ACC112 (cell line): ENCODE measurements around the gene CYB5D1.

Experiments used
- H2AFZ ChIP-seq: fragments of 200-600 bp; sonication (generic); one replicate; pipeline ENCODE4 v1.6.0; 2017; ENCODE audit warnings: antibody characterized with exemption, low read length; ENCODE audit not compliant: unreplicated experiment
- H3K27ac ChIP-seq: fragments of 200-600 bp; sonication (generic); 2 replicates; pipeline ENCODE4 v1.5.1; 2014; ENCODE audit warnings: low read depth, mild to moderate bottlenecking, antibody characterized with exemption, low read length, moderate library complexity
- H3K27me3 ChIP-seq: fragments of 200-600 bp; sonication (generic); 2 replicates; pipeline ENCODE4 v1.6.1; 2014; ENCODE audit warnings: mild to moderate bottlenecking, antibody characterized with exemption, low read length, moderate library complexity, mixed read lengths; ENCODE audit not compliant: insufficient read depth
- H3K36me3 ChIP-seq: fragments of 200-600 bp; sonication (generic); 2 replicates; pipeline ENCODE4 v1.6.1; 2016; ENCODE audit warnings: mild to moderate bottlenecking, antibody characterized with exemption, low read length, moderate library complexity, mixed read lengths; ENCODE audit not compliant: insufficient read depth
- H3K4me1 ChIP-seq: fragments of 200-600 bp; sonication (generic); one replicate; pipeline ENCODE4 v1.6.1; 2016; ENCODE audit warnings: low read length, mixed read lengths; ENCODE audit not compliant: insufficient read depth, unreplicated experiment, control insufficient read depth
- H3K4me3 ChIP-seq: fragments of 200-600 bp; sonication (generic); 2 replicates; pipeline ENCODE4 v1.5.1; 2014; ENCODE audit warnings: mild to moderate bottlenecking, low read depth, low read length
- H3K79me2 ChIP-seq: fragments of 200-600 bp; sonication (generic); one replicate; pipeline ENCODE4 v1.6.0; 2016; ENCODE audit warnings: low read length; ENCODE audit not compliant: control insufficient read depth, unreplicated experiment, insufficient read depth

Gene CYB5D1

GRCh38 chr17:7893187-7893880 lies 35.5 kb downstream of the CYB5D1 start:
- H3K36me3 ChIP-seq: peaks cover 9% of the 10 kb centered on the region; the same call in 1 of the 2 replicates
- peaks cover 15% of the 10 kb centered on the region for H3K4me1 ChIP-seq
- no peak overlapping the region for H3K4me3 ChIP-seq
- no peaks in the 10 kb centered on the region for H3K27me3 ChIP-seq
- H3K27ac ChIP-seq: no peak overlapping the region
- peaks cover 15% of the 10 kb centered on the region for H3K79me2 ChIP-seq
- H2AFZ ChIP-seq: no peak overlapping the region

DNA sequence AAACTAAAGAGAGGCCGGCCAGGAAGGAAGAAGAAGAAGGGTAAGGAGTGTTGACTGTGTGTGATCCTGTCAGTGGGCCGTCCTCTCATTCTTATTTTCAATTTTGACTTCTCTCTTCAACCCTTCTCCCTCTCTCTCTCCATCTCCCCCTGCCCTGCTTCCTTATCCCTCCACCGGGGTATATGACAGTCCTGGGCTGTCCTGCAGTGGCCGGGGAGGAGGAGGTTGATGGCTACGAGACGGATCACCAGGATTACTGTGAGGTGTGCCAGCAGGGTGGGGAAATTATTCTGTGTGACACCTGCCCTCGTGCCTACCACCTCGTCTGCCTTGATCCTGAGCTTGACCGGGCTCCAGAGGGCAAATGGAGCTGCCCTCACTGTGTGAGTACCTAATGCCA lies 36.4 kb downstream of the CYB5D1 start:
- Histone ChIP-seq H3K79me2 (peaks cover 8% of the 10 kb centered on the region), H3K27me3 (no peaks in the 10 kb centered on the region), H3K27ac (no peak overlapping the region), H3K4me3 (no peak overlapping the region), H3K4me1 (peaks cover 7% of the 10 kb centered on the region), H3K36me3 (peaks cover 13% of the 10 kb centered on the region; the same call in 1 of the 2 replicates), H2AFZ (no peak overlapping the region)

DNA sequence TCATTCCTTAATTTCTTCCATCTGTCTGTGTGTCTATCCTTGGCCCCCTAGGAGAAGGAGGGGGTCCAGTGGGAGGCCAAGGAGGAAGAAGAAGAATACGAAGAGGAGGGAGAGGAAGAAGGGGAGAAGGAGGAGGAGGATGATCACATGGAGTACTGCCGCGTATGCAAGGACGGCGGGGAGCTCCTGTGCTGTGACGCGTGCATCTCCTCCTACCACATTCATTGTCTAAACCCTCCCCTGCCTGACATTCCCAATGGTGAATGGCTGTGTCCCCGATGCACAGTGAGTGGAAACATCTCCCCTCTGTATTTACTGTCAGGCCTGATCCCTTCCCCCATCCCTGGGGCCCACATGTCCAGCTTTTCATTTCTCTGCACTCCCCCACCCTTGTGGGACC lies 37.1 kb downstream of the CYB5D1 start:
- no peak overlapping the region for H2AFZ ChIP-seq
- peaks cover 20% of the 10 kb centered on the region; the same call in 1 of the 2 replicates for H3K36me3 ChIP-seq
- peaks cover 2% of the 10 kb centered on the region for H3K4me1 ChIP-seq
- H3K27me3 ChIP-seq: no peaks in the 10 kb centered on the region
- peaks cover 2% of the 10 kb centered on the region for H3K79me2 ChIP-seq
- H3K27ac ChIP-seq: no peak overlapping the region
- H3K4me3 ChIP-seq: no peak overlapping the region

GRCh38 chr17:7897090-7897489 lies 39.3 kb downstream of the CYB5D1 start:
- H2AFZ ChIP-seq: no peak overlapping the region
- H3K4me1 ChIP-seq: no peaks in the 10 kb centered on the region
- no peak overlapping the region for H3K4me3 ChIP-seq
- no peaks in the 10 kb centered on the region for H3K27me3 ChIP-seq
- no peak overlapping the region for H3K27ac ChIP-seq
- H3K79me2 ChIP-seq: no peaks in the 10 kb centered on the region
- H3K36me3 ChIP-seq: peaks cover 23% of the 10 kb centered on the region; the same call in 1 of the 2 replicates

DNA sequence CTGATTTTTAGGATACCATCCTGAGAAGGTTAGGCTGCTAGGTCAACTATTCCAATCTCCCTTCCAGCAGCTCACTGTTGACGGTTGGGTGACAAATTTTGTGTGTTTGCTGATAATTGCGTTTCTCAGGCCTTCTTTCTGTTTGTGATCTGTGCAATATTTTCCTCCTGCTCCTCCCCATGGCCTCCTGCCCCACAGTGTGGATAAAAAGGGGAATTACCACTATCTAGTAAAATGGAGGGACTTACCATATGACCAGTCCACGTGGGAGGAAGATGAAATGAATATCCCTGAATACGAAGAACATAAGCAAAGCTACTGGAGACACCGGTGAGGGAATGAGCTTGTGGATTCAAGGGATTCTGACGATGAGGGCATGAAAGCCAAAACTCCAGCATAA lies 40.0 kb downstream of the CYB5D1 start:
- Histone ChIP-seq H2AFZ (no peak overlapping the region), H3K4me3 (no peak overlapping the region), H3K4me1 (no peaks in the 10 kb centered on the region), H3K36me3 (peaks cover 23% of the 10 kb centered on the region; the same call in 1 of the 2 replicates), H3K27ac (no peak overlapping the region), H3K79me2 (no peaks in the 10 kb centered on the region), H3K27me3 (no peaks in the 10 kb centered on the region)

DNA sequence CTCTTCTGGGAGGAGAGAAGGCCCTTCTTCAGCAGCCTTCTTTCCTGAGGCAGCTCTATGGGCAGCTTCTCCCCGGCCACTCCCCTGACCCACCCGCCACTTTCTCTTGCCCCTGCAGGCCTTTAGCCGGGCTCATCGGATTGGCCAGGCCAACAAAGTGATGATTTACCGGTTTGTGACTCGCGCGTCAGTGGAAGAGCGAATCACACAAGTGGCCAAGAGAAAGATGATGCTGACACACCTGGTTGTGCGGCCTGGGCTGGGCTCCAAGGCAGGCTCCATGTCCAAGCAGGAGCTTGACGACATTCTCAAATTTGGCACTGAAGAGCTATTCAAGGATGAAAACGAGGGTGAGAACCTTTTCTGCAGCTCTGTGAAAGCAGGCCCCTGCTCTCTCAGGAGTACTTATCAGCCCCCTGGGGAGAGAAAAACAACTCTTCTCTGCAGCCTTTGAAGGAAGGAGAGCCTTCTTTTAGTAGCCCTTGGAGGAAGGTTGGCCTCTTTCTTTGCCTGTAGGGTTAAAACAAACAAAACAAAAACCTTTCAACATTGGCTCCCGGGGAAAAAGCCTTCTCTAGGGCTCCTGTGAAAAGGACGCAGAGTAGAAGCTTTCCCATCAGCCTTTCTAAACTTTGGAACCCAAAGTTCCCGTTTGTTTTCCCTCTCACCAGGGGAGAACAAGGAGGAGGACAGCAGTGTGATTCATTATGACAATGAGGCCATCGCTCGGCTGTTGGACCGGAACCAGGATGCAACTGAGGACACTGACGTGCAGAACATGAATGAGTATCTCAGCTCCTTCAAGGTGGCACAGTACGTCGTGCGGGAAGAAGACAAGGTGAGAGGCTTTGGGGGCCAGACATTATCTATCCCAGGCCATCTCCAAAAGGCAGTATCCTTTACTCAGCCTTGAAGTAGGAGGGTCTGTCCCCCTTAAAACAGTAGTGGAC lies 45.6 kb downstream of the CYB5D1 start:
- H3K36me3 ChIP-seq: peaks cover 23% of the 10 kb centered on the region; the same call in 1 of the 2 replicates
- H3K4me1 ChIP-seq: no peaks in the 10 kb centered on the region
- no peaks in the 10 kb centered on the region for H3K27me3 ChIP-seq
- no peaks in the 10 kb centered on the region for H3K79me2 ChIP-seq
- H3K27ac ChIP-seq: no peak overlapping the region
- H2AFZ ChIP-seq: no peak overlapping the region
- no peak overlapping the region for H3K4me3 ChIP-seq

GRCh38 chr17:7909089-7909488 lies 51.3 kb downstream of the CYB5D1 start:
- Histone ChIP-seq H3K79me2 (peaks cover 2% of the 10 kb centered on the region), H3K4me1 (peaks cover 2% of the 10 kb centered on the region), H3K27ac (no peak overlapping the region), H3K27me3 (no peaks in the 10 kb centered on the region), H3K4me3 (no peak overlapping the region), H3K36me3 (peaks cover 12% of the 10 kb centered on the region; the same call in 1 of the 2 replicates), H2AFZ (no peak overlapping the region)

- H3K27me3 ChIP-seq: no peaks in the 10 kb centered on the region
- no peak overlapping the region for H3K4me3 ChIP-seq
- H3K4me1 ChIP-seq: peaks cover 11% of the 10 kb centered on the region
- no peak overlapping the region for H3K27ac ChIP-seq
- peaks cover 8% of the 10 kb centered on the region; the same call in 1 of the 2 replicates for H3K36me3 ChIP-seq
- peaks cover 13% of the 10 kb centered on the region for H3K79me2 ChIP-seq
- H2AFZ ChIP-seq: no peak overlapping the region
Measured at GRCh38 chr17:7910281-7910680, 52.5 kb downstream of the CYB5D1 start.

DNA sequence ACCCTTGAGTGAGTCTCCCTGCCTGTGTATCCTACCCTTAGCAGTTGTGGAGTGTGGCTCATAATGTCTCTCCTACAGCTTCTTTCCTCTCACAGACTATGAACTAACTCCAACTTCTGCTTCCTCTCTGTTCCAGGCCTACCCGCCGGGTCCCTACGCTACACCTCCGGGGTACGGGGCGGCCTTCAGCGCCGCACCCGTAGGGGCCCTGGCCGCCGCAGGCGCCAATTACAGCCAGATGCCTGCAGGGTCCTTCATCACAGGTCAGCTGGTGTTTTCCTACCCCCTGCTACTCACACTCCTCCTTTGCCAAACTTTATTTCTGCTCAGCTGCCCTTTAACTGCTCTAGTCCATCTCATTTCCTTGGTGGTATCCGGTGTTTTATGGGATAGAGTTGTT lies 52.9 kb downstream of the CYB5D1 start:
- H3K36me3 ChIP-seq: peaks cover 8% of the 10 kb centered on the region; the same call in 1 of the 2 replicates
- peaks cover 14% of the 10 kb centered on the region for H3K79me2 ChIP-seq
- no peak overlapping the region for H2AFZ ChIP-seq
- no peak overlapping the region for H3K27ac ChIP-seq
- peaks cover 11% of the 10 kb centered on the region for H3K4me1 ChIP-seq
- H3K27me3 ChIP-seq: no peaks in the 10 kb centered on the region
- no peak overlapping the region for H3K4me3 ChIP-seq

GRCh38 chr17:7911116-7911515 lies 53.3 kb downstream of the CYB5D1 start:
- peaks cover 8% of the 10 kb centered on the region; the same call in 1 of the 2 replicates for H3K36me3 ChIP-seq
- no peak overlapping the region for H2AFZ ChIP-seq
- no peaks in the 10 kb centered on the region for H3K27me3 ChIP-seq
- no peak overlapping the region for H3K4me3 ChIP-seq
- H3K79me2 ChIP-seq: peaks cover 14% of the 10 kb centered on the region
- H3K27ac ChIP-seq: no peak overlapping the region
- H3K4me1 ChIP-seq: peaks cover 11% of the 10 kb centered on the region
